HG03280 (cell line): ENCODE data around the gene APCDD1L.

Source experiments
- ATAC-seq: cut with Tn5 transposase; IDR thresholded peaks from one replicate; pipeline ENCODE4 v1.9.1; 2021; ENCODE audit warnings: mild to moderate bottlenecking, moderate library complexity; ENCODE audit not compliant: unreplicated experiment

Gene APCDD1L

DNA sequence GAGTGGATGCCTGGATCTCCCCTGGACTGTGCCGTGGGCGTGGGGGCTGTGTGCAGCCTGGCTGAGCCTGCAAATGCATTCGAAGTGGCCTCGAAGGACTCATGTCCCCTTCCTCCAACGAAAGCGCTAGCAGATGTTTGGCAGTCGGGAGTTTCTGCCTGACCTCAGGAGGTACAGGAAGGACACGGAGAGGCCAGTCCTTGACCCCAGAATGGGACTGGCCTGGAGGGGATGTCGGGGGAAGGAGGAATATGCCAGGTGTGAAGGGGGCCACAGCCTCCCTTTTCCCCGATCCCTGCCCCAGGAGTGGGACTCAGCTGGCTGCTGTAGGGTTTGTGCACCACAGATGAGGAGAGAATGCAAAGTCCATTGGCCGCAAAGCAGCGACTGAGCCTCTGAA, 45.6 kb downstream of the APCDD1L start:
- ATAC-seq, result no peak

DNA sequence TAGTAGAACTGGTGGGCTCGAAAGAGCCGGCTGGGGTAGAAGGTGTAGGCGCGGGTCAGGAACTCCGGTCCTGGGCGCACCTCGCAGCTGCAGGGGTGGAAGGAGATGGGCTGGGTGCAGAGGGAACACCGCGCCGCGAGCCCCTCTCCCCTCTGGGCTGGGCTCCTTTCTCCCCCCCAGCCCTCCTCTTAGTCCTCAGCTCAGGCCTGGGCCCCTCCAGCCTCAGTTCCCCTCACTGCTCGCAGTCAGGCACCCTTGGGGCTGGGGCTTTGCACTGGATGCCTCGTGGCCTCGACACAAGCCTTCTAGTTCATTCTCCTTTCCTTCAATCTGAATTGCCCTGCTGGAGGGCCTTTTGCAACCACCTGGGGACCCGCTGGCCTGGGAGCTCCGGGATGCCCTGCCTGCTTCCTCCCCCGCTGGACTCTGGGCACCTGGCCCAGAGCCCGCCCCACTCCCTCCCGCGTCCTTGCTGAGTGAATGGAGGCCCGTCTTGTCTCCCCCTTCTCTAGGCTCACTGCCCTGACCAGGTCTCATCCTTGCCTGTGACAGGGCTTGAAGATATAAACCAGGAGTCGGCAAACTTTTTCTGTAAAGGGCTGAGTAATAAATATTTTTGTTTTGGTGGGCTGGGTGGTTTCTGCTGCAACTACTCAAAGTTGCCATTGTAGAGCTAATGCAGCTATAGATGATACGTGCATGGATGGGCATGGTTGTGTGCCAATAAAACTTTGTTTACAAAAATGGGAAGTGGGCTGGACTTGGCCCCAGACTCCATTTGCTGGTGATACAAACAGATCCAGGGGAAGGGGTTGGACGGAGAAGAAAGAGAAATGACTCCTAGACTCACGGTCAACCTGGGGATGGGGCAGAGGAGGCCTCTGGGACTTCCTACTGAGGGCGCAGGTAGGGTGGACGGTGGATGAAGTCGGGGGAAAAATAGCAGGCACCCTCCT, 47.3 kb downstream of the APCDD1L start:
- ATAC-seq, result no peak

- ATAC-seq, result no peak
Observed at GRCh38 chr20:58466729-58467571, 48.2 kb downstream of the APCDD1L start.

DNA sequence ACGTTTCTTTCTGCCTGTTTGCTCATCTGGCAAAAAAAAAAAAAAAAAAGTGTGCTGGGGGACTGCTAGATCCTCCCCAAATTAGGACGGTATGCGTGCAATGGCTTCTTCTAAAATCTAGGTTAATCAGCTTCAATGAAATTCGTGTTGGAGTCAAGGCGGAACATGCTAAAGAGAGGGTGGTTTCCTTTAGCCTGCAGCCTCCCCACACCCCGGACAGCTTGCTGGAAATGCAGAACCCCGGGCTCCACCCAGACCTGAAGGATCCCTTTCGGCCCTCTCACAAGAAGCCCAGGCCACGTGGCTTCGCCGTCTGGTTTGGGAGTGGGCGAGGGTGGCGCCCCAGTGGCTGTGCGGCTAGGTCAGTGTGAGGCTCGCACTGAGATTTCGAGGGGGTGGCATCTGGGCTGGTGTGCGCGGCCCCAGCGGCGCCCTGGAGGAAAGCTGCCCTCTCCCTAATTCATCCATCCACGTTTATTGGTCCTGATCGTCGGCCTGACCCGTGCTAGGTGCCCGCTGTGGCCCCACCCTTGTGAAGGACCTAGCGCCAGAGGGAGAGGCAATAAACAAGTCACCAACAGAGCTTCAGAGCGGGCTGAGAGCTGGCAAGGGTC, 49.0 kb downstream of the APCDD1L start:
- no peak for ATAC-seq

GRCh38 chr20:58464838-58465237, 50.4 kb downstream of the APCDD1L start:
- no peak for ATAC-seq

DNA sequence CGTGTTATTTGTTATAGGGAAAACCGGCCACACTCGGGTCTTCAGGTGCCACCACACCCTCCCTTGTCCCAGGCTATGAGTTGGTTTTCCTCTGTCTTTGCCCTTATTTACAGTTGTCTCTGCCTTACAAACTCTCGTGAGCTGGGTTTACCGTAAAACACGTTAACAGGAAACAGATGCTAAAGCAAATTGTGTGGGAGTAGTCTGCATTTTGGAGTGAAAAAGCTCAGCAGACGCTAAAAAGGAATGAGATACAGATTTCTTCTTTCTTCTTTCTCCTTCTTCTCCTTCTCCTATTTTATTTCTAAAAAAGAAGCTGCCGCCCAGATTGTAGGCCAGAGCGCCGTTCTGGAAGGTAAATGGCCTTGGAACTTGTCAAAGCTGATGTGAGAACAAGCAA, 51.9 kb downstream of the APCDD1L start:
- no peak for ATAC-seq

DNA sequence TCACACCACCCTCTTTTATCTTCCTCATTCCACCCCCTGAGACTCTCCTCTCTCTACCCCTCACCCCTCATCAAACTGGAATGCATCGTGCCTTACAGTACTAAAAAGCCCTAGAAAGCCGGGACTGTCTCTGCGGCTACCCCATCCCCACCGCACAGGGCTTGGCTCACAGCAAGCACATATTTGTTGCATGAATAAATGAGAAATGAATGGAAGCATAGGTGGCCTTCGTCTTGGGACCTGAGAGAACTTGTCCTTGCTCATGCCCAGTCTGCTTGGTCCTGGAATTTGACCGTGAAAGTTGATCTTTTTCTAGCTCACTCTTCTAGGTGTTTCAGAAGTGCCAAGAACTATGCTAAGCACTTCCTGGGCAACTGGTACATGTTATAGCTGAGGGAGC, 53.3 kb downstream of the APCDD1L start:
- no peak for ATAC-seq

DNA sequence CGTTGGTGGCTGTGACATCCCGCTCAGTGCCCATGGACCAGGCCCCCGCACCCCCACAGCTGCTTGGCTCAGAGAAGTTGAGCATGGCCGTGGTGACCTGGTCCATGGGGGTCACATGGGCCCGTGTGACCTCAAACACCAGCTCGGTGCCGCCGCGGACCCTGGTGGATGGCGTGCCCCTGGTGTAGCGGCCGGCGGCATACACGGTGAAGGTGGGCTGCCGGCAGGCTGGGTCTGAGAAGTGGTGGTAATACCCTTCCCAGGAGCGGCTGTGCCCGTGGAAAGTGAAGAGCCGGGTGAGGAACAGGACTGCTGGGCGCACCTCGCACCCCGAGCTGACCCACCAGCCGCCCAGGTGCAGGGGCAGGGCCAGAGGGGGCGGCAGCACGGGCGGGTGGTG, 54.1 kb downstream of the APCDD1L start:
- no peak for ATAC-seq

- peak; percentile 5 for ATAC-seq
Observed at GRCh38 chr20:58459058-58459750, 56.0 kb downstream of the APCDD1L start.

- ATAC-seq, result peak; percentile 91
Observed at GRCh38 chr20:58458342-58459057, 56.7 kb downstream of the APCDD1L start.

GRCh38 chr20:58457083-58457695, 58.0 kb downstream of the APCDD1L start:
- no peak for ATAC-seq

DNA sequence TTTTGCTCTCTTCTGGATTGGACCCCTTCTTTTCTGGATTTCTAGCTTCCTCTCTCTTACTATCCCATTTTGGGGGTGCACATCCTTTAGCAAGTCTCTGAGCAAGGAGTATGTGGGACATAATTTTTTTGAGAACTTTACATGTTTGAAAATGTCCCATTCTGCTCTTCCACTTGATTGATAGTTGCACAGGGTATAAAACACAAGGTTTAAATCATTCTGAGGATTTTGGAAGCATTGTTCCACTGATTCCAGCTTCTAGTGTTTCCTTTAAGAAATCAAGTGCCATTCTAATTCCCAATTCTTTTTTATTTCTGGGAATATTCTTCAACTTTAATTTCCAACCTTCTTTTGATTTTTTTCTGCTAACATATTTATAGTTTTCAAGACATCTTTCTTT, 60.7 kb downstream of the APCDD1L start:
- no peak for ATAC-seq

DNA sequence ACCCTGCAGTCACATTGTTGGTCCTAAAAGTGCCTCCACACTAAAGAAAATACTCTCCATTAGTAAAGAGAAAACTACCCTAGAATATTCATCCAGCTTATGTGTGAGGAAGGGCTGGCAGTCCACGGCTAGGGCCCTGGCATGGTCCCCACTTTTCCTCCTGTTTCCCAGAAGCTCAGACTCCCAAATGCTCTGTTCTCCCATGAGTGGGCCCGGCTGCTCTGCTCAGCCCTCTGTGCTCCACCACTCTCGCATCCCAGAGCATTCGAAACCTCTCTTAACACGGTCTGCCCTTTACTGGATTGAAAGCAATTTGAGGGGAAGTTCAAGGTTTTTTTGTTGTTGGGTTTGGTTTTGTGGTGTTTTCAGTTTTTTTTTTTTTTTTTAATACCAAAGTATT, 61.8 kb downstream of the APCDD1L start:
- no peak for ATAC-seq

DNA sequence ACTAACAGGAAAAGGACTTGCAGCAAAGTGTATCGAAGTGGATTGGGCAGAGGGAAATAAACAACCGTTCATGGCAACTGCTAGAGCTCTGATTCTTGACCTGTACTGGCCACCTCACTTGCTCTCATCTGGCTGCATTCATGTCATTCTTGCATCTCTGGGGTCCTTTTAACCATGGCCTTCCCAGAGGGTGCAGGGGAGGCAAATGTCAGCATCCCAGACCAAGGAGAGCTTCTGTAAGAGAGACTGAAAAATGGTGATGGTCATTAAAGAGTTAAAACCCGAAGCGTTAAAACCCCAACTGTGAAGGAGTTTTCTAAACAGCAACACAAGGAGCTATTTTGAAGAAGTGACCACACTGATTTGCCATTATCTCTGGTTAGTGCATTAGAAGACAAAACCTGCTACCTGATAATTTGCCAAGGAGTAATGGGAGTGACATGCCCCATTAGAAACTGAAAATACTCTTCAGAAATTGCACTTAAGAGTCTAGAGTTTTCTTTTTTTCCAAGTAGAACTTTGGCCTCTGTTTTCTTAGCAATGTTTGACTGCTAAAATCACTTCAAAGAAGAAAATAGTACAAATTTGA, 62.4 kb downstream of the APCDD1L start:
- ATAC-seq, result no peak

DNA sequence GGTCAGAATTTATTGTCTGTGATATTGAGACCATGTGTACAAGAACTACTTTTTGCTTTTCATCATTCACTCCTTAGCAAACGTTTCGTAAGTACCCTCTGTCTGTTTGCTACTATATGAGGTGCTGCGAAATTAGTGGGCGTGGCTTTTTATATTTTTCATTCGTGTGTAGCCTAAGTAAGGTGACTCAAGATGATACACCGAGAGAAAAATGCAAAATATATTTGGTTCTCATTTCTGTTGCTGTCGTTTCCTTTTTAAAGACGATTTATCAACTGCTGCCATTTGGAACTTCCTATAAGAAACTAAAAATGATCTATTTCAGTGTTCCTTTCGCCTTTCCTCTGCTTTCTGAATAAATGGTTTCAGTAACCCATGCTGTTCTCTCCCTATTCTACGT, 64.9 kb downstream of the APCDD1L start:
- peak; percentile 61 for ATAC-seq

GRCh38 chr20:58449681-58450221, 65.4 kb downstream of the APCDD1L start:
- ATAC-seq, result peak; percentile 10

- no peak for ATAC-seq
Observed at GRCh38 chr20:58448958-58449357, 66.2 kb downstream of the APCDD1L start.

DNA sequence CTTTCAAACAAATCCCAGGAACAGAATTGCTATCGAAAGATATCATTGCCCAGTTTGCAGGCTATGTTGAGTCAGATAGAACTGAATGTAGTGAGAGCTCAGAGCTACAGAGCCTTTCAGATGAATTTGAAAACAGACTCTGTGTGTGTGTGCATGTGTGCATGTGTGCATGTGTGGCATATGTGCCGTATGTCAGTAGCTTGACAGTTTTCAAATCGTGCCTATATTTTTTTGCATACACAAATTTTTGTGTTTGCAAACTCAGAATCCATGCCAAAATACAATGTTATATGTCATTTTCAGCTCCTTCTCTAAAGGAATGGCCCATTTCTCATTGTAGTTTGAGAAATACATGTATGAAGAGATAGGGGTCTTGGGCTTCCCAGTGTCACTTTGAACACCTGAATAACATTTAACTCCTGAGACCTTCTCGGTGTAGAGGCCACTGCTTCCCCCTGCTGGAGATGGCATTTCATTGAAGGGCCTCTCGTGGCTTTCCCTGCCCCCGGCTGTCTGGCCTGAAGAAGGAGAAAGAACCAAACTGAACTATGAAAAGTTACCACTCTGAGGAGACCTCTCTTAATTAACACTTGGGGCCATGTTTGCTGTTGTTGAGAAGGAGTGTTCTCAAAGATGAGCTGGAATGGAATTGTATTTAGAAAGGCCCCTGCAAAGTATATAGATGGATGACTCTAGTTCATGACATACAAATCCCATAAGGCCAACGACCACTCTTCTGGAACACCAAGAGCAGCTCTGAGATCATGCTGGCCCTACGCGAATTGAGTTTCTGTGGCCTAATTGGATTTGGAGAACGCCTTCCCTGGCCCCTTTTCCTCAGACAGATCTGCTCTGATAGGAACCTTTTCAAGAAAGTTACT, 67.4 kb downstream of the APCDD1L start:
- no peak for ATAC-seq
